Activated CD8-positive, alpha-beta memory T cell treated with anti-CD3 and anti-CD28 coated beads for 48 hours (primary cell): ENCODE results near the gene GEMIN4.
"Not testable (repeated sequence)": the region's sequence is repeated elsewhere in the genome, so short reads cannot be mapped to it uniquely, and the experiment has no call there.

Experiments used
- DNase-seq, 3 experiments: peaks; one replicate each; pipeline ENCODE4 v3.0.0-alpha.2; 2020; ENCODE audit warnings: low read depth in 2 of 3, low spot score in 2 of 3

The GEMIN4 gene

DNA sequence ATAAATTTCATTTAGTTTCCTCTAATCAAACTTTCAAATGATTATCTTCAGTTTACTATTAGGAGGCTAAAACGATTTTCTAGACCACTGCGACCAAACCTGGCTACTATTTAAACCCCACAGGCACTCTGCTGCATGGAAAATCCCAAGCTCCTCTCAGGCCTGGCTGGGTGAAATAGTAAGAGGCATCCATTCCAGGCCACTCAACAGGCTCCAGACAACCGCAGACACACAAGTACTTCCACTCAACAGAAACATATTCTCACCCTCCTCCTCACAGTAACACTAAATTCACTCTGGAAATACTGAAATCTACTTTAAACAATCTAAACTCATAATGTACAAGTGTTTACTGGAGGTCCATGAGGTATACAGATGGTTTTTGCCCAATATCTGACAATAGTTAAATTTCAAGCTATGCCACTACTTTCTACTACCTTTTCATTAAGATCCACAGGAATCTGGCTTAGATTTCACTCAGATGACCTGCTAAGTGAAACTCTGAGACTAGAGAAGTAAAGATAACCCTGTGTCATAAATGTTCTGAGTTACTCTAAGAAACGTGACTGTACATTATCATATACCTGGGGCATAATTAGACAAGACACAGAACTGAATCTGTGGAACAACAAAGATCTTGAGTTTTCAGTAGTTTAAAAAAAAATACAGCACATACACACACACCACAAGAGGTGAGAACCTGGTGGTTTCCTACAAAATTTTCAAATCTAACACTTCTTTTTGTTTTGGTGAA is 47.8 kb downstream of the GEMIN4 start:
- no peak for DNase-seq

DNA sequence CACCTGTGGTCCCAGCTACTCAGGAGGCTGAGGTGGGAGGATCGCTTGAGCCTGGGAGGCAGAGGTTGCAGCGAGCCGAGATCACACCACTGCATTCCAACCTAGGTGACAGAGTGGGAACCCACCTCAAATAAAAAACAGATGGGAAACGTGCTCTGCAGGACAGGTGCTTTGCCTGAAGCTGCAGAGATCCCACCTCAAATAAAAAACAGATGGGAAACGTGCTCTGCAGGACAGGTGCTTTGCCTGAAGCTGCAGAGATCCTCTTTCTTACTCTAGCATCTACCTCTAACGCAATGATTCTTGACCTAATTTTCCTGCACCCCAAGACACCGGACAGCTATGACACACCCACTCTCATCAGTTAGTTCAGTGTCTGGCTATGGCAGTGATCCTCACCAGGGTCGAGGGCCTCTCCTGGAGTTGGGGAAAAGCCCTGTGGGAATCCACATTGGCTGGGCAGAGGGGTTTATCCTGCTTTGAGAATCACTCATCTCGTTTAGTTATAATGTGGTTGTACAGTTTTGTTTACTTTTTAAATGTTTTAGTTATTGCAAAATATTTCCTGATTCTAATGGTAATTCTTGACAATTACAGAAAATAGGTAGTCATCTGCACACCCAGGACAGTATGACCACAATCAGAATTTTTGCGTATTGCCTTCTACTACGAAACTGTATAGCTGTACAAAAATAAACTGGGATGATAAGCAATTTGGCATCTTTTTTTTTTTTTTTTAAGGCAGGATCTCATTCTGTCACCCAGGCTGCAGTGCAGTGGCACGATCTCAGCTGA is 48.8 kb downstream of the GEMIN4 start:
- no peak for DNase-seq

GRCh38 chr17:700504-701094 is 51.5 kb downstream of the GEMIN4 start:
- no peak for DNase-seq

DNA sequence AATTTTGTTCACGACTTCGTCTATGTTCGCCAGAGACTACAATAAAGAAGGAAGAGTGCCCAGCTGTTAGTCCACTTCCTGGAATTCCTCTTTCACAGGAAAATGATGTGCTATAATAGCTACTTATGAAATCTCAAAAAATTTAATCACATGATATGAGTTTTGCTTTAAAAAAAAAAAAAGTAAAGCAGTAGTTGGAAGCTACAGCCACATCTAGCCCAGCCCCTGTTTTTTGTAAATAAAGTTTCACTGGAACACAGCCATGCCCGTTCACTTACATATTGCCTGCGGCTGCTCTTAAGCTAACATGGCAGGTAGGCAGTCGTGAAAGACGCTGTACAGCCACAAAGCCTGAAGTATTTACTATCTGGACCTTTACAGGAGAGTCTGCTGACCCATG is 52.7 kb downstream of the GEMIN4 start:
- no peak for DNase-seq

GRCh38 chr17:698096-698495 is 54.0 kb downstream of the GEMIN4 start:
- not testable (repeated sequence) for DNase-seq

- no peak for DNase-seq
These were observed 54.4 kb downstream of the GEMIN4 start for GRCh38 chr17:697682-698081.

DNA sequence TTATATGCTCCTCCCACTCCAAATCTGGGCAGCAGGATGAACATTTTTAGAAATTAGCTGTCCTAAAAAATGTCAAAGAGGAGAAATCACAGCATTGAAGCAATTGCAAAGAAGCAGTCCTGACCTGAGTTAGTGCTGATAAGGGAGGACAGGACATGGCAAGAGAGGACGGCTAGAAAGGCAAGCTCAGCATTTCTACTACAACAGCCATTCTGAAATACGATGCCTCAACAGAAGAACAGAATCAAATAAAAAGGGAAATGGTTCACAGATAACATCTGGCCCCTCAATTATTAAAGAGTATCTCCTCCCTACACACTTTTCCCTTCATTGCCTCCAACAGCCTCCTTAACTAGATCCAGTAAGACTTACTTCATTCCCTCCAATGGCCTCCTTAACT is 55.7 kb downstream of the GEMIN4 start:
- no peak for DNase-seq
